Transverse colon (tissue), 4 donors: ENCODE results near the gene RAMACL. TPM values are rescaled to one million over a fixed set of nuclear protein-coding genes. Genes with fewer than 3 reads are reported as not detected.

Experiments
- DNase-seq: peaks from one replicate; pipeline ENCODE4 v3.0.0-alpha.2; 2019
- H3K27ac ChIP-seq, 4 donors: fragments of 200-600 bp; sonication (generic); 2 replicates each; pipeline ENCODE4 v1.5.1; 2016 to 2018; ENCODE audit warnings: inconsistent platforms in 4 of 4
- H3K27me3 ChIP-seq: fragments of 200-600 bp; sonication (generic); 2 replicates; pipeline ENCODE4 v1.5.1; 2017; ENCODE audit warnings: inconsistent platforms
- H3K36me3 ChIP-seq, 4 donors: fragments of 200-600 bp; sonication (generic); 2 replicates each; pipeline ENCODE4 v1.5.1; 2017 to 2019; ENCODE audit warnings: inconsistent platforms in 4 of 4
- H3K4me1 ChIP-seq, 4 donors: fragments of 200-600 bp; sonication (generic); 2 replicates each; pipeline ENCODE4 v1.5.1; 2017 to 2020; ENCODE audit warnings: inconsistent platforms in 4 of 4
- H3K4me3 ChIP-seq, 4 donors: fragments of 200-600 bp; sonication (generic); 1 replicate in 1 of 4; 2 replicates in 3 of 4; pipeline versions ENCODE4 v1.5.1 to v1.6.1; 2017 to 2019; ENCODE audit warnings: inconsistent platforms in 4 of 4
- H3K9me3 ChIP-seq, 2 donors: fragments of 200-600 bp; sonication (generic); 2 replicates each; pipeline ENCODE4 v1.5.1; 2017 to 2019; ENCODE audit warnings: inconsistent platforms in 2 of 2
- EP300 ChIP-seq: sonication (generic); formaldehyde crosslinking; IDR thresholded peaks from one replicate; pipeline ENCODE4 v1.6.1; 2017; ENCODE audit warnings: antibody characterized with exemption, low read depth
- POLR2A ChIP-seq: fragments of 450-650 bp; IDR thresholded peaks from one replicate; pipeline ENCODE4 v1.6.1; 2016; ENCODE audit warnings: antibody characterized with exemption, mild to moderate bottlenecking, moderate library complexity
- POLR2AphosphoS5 ChIP-seq, 3 donors: sonication (generic); formaldehyde crosslinking; IDR thresholded peaks; one replicate each; pipeline ENCODE4 v1.6.1; 2016; ENCODE audit warnings: antibody characterized with exemption in 3 of 3
- WGBS, 2 donors: methylation state at CpG; one replicate each; pipeline ENCODE4 v1.1.5; 2018; ENCODE audit warnings: low coverage in 1 of 2; 5-methylcytosine and 5-hydroxymethylcytosine counted together
- in situ Hi-C, 4 donors: fragments of 200-750 bp; cut with MboI; loops; one replicate each; pipeline versions ENCODE4 v1.15.0 to v1.15.1; 2017; ENCODE audit warnings: low sequenced_read_pairs in 3 of 4, low pct_ligation_motif_present in 1 of 4, low pct_unique_long_range_greater_than_20kb in 1 of 4
- intact Hi-C: fragments of 100-400 bp; cut with DNase I; formaldehyde crosslinking; loops from one replicate; pipeline ENCODE4 v1.15.1; 2023; ENCODE audit warnings: low total_unique reads
- total RNA-seq, 4 donors: library from RNA; depleted of rRNA; stranded (reverse); fragments of >200 nt; gene quantifications; one replicate each; pipeline ENCODE4 v1.1.0, GENCODE V29; 2016
- TF ChIP-seq, protein P1 (sequence below), 5 experiments: fragments of 200-600 bp in 3 of 5; fragments of 450-650 bp in 2 of 5; sonication (generic) in 3 of 5; IDR thresholded peaks; 1 replicate in 2 of 5; 2 replicates in 3 of 5; pipeline ENCODE4 v1.5.1; 2016 to 2017; ENCODE audit warnings: antibody characterized with exemption in 5 of 5, inconsistent platforms in 3 of 5, mild to moderate bottlenecking in 2 of 5, moderate library complexity in 1 of 5

The RAMACL gene
- total RNA-seq, 4 donors from 2014 or later = 0.95 to 1.2 (median 1.2) TPM; not detected in 1

DNA sequence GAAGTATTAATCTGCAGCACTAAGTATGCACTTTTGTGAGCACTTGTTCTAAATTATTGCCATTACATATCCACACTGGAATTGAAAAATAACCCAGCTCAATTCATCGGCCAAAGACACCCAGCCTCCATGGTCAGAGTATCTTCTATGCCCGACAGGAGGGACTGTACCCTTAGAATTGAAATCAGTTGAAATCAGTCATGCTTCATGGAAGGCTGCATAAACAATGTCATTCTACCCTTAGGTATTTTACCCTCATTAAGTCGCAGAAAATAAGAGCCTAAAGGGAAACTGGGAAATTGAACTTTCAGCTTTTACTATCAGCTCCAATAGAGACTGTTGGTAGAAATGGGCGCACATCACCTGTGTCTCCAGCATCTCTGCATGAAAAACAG lies 2.9 kb upstream of the RAMACL start:
- 70 to 72% methylated on average over 4 of the region's 4 CpGs for WGBS, 2 donors
- in situ Hi-C loops = no loop called here
- H3K27me3 ChIP-seq = no peaks in the 10 kb centered on the region

DNA sequence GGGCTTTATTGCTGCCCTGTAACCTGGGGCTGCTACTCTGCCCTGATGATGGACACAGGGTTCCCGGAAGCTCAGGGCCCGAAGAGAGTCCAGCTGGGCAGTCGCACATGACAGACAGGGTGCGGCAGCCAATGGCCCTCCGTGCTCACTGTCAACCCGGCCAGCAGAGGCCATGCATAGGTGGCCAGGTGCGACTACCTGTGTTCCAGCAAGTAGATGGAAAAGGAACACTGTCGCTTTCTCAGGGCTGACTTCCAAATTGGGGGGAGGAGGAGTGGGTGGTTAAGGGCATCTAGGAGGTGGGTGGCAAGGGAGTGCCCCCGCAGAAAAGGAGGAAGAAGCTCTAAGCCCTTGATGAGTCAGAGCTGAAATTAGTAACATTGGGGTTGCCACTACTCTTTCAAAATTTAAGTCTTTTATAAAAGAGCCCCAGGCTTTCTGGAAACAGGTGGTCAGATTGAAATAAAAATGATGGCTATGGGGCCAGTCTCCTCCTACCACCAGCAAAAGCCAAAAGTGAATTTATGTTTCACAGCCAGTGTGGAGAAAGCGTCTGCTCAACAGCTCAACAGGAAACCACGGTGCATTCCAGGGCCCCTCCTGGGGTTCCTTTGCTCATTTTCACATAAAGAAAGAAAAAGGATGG lies 2.3 kb upstream of the RAMACL start:
- Histone ChIP-seq H3K4me3 (no peak overlapping the region), H3K4me1 (peaks cover 0 to 20% (median 5%) of the 10 kb centered on the region in 4 donors), H3K27me3 (no peaks in the 10 kb centered on the region), H3K36me3 (no peaks in the 10 kb centered on the region), H3K9me3 (no peaks in the 10 kb centered on the region), H3K27ac (peak overlapping the region in 2 of 4 donors; percentile 21 to 41)
- peak; percentile 25 for DNase-seq
- TF ChIP-seq POLR2AphosphoS5 (IDR thresholded peaks at IDR 0.05) (no peak), POLR2A (no peak), EP300 (no peak)
- TF ChIP-seq, protein P1, sequence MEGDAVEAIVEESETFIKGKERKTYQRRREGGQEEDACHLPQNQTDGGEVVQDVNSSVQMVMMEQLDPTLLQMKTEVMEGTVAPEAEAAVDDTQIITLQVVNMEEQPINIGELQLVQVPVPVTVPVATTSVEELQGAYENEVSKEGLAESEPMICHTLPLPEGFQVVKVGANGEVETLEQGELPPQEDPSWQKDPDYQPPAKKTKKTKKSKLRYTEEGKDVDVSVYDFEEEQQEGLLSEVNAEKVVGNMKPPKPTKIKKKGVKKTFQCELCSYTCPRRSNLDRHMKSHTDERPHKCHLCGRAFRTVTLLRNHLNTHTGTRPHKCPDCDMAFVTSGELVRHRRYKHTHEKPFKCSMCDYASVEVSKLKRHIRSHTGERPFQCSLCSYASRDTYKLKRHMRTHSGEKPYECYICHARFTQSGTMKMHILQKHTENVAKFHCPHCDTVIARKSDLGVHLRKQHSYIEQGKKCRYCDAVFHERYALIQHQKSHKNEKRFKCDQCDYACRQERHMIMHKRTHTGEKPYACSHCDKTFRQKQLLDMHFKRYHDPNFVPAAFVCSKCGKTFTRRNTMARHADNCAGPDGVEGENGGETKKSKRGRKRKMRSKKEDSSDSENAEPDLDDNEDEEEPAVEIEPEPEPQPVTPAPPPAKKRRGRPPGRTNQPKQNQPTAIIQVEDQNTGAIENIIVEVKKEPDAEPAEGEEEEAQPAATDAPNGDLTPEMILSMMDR (IDR thresholded peaks at IDR 0.05) = no peak
- intact Hi-C loops = no loop called here
- in situ Hi-C loops = no loop called here
- 44 to 64% methylated on average over 7 to 11 of the region's 11 CpGs for WGBS, 2 donors

More for the DNA sequence above, 2.9 kb upstream of the RAMACL start:
- intact Hi-C loops = no loop called here
- H3K4me1 ChIP-seq = peaks cover 0 to 20% (median 5%) of the 10 kb centered on the region in 4 donors
- peak overlapping the region in 2 of 4 donors; percentile 21 to 41 for H3K27ac ChIP-seq
- no peaks in the 10 kb centered on the region for H3K9me3 ChIP-seq
- no peak for DNase-seq
- H3K36me3 ChIP-seq = no peaks in the 10 kb centered on the region
- no peak overlapping the region for H3K4me3 ChIP-seq
- TF ChIP-seq POLR2AphosphoS5 (IDR thresholded peaks at IDR 0.05) (no peak), EP300 (no peak), POLR2A (no peak)
- TF ChIP-seq, protein P1 (IDR thresholded peaks at IDR 0.05) = no peak

DNA sequence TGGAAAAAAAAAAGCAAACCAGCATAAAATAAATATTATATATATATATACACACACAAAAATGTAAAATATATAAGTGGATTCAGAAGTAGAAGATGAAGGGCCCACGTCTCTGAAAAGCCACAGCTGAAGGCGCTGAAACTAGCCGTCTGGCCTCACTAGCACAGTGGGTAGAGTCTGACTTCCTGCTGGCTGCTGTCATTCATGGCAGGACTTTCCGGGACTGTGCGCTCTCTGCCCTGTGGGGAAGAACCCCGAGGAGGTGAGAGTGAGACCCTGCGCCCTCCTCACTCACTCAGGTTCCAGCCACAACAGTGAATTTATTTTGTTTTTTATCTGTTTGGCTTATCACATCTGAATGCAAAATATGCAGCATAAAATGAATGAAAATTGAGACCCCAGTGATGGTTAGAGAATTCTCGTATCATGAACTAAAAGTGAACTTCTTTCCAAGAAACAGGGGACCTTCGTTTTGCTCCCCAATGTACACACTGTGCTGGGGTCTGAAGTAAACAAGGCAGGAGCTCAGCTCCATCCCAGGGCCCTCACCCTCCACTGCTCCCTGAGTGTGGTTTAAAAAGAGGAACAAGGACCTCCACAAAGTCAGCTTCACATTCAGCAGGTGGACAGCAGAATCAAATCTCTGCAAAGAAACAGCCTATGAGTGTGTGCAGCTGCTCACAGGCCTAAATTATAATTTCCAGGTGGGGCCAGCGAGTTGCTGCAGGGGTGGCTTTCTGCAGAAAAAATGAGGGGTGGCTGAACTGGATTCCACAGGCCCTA lies 1.3 kb upstream of the RAMACL start:
- intact Hi-C loops (no loop called here), in situ Hi-C loops (no loop called here)
- H3K36me3 ChIP-seq = no peaks in the 10 kb centered on the region
- no peak for TF ChIP-seq EP300
- no peak for DNase-seq
- H3K9me3 ChIP-seq = no peaks in the 10 kb centered on the region
- WGBS, 2 donors = 67 to 68% methylated on average over 7 to 10 of the region's 10 CpGs
- no peak overlapping the region for H3K4me3 ChIP-seq
- H3K27me3 ChIP-seq = no peaks in the 10 kb centered on the region
- H3K4me1 ChIP-seq = peaks cover 0 to 20% (median 5%) of the 10 kb centered on the region in 4 donors
- H3K27ac ChIP-seq = peak overlapping the region in 2 of 4 donors; percentile 21 to 41

DNA sequence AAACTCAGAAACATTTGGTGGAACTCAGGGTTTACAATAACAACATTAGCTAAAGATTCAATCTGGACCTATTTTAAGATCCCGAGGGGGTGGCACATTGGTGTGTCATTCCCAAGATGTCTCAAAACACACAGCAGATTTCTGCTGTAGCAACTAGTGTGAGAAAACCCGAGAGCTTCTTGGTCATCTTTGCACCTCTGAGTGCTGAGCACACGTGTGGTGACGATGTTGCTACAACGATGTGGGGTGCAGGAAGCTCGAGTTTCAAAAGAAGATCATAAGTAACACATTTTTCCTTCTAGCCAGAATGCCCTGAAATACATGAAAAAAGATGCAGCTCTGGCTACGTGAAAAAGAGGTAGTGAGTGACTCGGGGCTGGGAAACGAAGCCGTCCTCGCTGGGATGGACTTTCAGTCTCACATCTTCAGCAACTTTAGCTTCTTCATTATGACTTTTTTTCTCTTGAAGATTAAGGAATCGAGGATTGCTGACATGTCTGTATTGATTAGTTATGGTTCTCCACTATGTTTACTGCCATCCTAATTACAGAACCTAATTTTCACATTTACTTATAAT lies 1.5 kb downstream of the RAMACL start:
- in situ Hi-C loops = no loop called here
- 72 to 87% methylated on average over 9 to 12 of the region's 12 CpGs for WGBS, 2 donors
- TF ChIP-seq, protein P1 (IDR thresholded peaks at IDR 0.05) = no peak
- TF ChIP-seq POLR2A (no peak), EP300 (no peak), POLR2AphosphoS5 (IDR thresholded peaks at IDR 0.05) (no peak)
- Histone ChIP-seq H3K4me1 (peaks cover 0 to 22% (median 5%) of the 10 kb centered on the region in 4 donors), H3K4me3 (no peak overlapping the region), H3K27ac (no peak overlapping the region), H3K9me3 (no peaks in the 10 kb centered on the region), H3K27me3 (no peaks in the 10 kb centered on the region), H3K36me3 (no peaks in the 10 kb centered on the region)
- intact Hi-C loops = no loop called here
- no peak for DNase-seq
